GM19035 (cell line): ENCODE results near the gene PCGF3.
"Not testable (repeated sequence)": the region's sequence is repeated elsewhere in the genome, so short reads cannot be mapped to it uniquely, and the experiment has no call there.

Experiments
- ATAC-seq: cut with Tn5 transposase; IDR thresholded peaks from one replicate; pipeline ENCODE4 v1.9.1; 2021; ENCODE audit not compliant: unreplicated experiment

Gene PCGF3

DNA sequence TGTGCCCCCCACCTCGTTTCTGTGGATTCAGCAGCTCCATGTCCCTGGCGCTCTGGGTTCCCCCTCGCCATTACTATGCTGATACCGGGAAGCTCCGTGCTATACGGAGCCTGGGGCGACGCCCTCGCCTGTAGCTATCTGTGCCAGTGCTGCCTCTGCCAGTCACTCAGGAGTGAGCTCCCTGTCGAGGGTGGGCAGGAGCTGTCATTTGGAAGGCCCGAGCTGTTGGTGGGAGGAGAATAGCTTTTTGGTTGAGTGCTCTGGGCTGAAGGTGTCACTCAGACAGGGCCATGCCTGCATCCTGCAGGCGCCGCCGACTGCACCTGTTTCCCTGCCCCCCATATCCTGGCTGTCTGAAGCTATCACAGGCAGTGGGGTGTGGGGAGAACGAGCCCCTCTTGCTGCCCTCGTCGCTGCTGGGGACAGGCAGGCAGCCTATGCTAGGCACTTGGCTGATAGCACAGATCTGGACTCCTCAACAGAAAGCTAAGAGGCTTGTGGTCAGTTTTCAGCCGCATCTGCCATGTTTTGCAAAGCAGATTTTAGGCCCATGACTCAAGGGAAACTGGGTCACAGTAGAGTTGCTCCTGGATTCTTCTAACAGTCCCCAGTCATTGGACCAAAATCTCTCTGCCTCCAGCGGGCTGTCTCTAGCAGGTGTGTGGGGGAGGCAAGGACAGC is 88.4 kb downstream of the PCGF3 start:
- no peak for ATAC-seq

DNA sequence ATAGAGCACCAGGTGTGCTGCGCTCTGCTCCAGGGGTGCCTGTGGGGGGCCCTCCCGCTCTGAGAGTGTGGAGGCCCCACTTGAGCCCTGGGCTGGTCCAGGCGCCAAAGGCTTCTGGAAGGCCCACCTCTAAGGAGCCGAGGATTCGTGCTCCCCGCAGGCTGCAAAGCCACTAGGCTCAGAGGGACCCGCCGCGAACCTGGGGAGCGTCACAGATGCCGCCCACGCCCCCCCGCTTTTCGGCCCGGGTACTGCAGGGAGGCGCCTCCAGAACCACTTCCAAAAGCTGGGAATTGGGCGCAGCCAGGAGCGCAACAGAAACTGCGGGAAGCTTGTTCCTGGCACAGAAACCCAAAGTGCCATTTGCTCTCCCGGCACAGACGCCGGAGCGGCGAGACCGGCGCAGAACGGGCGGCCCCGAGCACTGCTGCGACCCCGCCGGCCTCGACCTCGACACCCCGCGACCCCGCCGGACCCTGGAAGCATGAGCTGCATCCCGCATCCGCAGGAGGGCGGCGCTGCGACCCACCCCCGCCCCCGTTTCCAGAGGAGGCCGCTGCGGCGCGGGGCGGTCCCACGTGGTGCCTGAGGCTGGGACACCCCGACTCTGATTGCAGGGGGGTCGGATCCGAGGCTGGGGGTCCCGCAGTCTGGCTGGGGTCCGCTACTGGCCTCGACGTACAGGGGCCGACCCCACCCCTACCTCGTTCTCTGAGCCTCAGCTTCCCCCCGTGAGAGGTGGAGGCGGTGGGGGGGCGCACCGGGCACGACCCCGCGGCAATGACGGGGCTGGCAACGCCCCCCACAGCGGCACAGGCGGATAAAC is 89.5 kb downstream of the PCGF3 start:
- ATAC-seq: no peak

DNA sequence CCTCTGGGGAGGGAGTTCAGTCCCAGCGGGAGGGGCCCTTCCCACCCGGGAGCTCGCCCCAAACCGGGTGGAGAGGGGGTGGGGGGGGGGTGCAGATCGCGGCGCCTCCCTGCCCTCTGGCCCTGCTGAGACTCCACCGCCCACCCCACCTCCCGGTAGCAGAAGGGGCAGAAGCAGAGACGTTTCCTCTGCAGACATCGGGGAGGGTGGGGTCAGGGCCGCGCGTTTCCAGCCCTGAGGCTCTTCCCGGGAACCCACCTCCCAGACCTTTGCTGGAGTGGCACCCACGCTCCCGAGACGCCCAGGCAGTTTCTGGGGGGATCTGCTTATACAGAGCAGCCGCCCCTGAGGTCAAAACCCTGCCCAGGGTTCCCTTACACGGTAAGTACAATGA is 90.1 kb downstream of the PCGF3 start:
- no peak for ATAC-seq

DNA sequence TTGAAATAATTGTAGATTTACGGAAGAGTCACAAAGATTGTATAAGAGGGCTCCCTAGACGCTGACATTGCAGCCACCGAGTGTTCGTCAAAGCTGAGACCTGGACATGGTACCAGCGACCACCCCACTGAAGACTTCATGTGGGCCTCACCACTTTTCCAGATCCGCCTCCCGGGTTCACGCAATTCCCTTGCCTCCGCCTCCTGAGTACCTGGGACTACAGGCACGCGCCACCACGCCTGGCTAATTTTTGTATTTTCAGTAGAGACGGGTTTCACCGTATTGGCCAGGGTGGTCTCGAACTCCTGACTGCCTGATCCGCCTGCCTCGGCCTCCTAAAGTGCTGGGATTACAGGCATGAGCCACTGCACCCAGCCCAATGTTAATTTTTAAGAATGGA is 90.6 kb downstream of the PCGF3 start:
- ATAC-seq: no peak

DNA sequence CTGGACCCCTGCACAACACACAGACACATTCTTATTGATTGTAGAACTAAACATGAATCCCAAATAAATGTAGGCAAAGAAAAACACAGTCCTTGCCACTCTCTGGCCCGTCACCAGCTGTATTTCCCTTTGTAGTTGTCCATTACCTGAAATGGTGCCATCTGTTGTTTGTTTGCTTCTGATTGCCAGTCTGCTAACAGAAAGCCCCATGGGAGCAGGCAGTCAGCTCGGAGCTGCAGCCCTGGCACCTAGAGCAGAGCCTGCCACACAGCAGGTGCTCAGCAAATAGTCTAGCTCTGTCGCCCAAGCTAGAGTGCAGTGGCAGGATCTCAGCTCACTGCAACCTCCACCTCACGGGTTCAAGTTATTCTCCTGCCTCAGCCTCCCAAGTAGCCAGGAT is 91.4 kb downstream of the PCGF3 start:
- no peak for ATAC-seq

DNA sequence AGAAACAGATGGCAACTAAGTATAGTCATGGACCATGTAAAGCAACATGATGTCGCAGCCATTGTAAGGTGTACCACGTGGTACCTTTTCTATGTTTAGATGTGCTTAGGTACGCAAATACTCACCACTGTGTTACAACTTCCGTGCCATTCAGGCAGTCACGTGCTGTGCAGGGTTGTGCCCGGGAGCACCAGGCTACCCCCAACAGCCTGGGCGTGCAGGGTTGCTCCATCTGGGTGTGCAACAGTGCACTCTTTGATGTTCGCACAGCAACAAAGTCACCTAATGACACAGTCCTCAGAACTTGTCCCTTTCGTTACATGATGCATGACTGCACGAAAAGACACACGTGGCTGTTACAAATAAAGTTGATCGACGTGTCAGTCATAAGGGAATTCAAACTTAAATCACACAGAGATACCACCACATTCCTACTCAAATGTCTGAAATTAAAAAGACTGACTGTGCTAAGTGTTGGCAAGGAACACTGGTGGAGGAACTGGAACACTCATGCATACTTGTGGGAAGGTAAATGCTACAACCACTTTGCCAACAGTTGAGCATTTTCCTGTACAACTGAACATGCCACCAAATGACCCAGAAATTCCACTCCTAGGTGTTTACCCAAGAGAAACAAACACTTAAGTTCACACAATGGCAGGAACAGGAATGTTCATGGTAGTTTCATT is 95.9 kb downstream of the PCGF3 start:
- ATAC-seq: no peak

DNA sequence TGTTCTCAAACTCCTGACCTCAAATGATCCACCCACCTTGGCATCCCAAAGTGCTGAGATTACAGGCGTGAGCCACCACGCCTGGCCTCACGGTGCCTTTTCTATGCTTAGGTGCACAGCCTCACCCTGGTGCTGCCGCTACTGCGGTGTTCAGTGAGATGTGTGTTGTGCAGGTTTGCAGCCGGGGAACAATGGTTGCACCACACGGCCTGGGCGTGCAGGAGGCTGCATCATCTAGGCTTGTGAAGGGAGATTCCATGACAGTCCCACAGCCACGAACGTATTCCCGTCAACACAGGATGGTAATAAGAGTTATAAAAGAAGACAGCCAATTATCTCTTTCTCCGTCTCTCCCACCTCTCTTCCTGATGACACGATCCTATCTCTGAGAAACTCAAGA is 98.3 kb downstream of the PCGF3 start:
- no peak for ATAC-seq

DNA sequence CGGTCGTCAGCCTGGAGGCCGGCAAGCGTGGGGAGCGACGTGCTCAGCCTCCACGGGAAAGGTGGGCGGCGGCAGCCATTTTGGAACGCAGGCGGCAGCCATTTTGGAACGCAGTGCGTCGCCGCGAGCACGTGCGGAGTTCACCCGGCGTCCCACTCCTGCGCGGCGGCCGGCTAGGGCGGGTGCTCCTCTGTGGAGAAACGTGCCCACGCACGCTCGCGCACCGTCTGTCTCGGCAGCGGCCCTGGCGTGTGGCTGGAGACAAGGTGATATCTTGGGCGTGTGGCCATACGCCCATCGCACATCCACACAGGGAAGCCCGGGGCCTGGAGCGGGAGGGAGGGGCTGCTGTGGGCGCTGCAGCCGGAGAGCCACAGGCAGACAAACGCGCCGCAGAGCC is 99.2 kb downstream of the PCGF3 start:
- ATAC-seq: no peak

DNA sequence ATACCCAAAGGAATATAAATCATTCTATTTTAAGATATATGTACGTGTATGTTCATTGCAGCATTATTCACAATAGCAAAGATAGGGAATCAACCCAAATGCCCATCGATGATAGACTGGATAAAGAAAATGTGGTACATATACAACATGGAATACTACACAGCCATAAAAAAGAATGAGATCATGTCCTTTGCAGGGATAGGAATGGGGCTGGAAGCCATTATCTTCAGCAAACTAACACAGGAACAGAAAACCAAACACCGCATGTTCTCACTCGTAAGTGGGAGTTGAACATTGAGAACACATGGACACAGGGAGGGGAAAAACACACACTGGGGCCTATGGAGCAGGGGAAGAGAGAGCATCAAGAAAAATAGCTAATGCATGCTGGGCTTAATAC is 101.3 kb downstream of the PCGF3 start:
- ATAC-seq: not testable (repeated sequence)

DNA sequence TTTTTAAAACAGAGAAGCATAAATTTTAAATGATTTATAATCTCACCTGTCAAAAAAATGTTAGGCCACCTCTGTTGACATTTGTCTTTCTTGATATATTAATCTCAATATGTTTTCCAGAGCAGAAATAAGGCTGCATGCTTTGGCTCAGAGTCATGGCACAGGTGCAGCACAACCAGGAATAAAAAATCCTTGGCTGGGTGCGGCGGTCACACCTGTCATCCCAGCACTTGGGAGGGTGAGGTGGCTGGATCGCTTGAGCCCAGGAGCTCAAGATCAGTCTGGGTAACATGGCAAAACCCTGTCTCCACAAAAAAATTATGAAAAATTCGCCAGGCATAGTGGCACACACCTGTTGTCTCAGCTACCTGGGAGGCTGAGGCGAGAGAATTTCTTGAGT is 102.2 kb downstream of the PCGF3 start:
- ATAC-seq: no peak

DNA sequence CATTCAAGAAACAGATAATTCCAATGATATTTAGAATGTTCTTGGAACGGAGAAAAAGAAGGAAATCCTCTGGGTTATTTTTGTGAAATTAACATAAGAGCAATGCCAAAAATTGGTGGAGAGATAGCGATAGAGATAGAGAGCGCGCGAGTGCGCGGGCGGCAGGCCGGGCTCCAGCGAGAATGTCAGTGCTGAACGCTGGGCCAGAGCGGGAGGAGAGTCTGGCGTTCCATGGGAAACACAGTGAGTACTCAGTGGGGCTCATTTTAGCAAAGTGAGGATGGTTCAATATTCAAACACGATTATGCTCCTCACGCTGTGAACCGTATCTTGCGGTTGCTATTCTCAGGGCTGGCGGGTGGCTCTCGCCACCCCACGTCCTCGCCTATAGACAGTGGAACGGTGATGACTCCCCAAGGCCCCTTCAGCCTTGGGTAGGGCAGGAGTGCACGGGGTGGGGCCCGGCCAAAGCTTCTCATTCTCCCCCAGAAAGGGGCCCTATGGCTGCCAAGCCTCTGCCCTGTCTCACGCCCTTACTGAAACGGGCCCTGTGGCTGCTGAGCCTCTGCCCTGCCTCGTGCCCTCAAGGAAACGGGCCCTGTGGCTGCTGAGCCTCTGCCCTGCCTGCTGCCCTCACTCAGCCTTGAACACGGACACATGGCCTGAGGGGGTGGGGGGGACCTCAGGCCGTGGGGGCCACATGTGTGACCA is 103.4 kb downstream of the PCGF3 start:
- ATAC-seq: no peak

DNA sequence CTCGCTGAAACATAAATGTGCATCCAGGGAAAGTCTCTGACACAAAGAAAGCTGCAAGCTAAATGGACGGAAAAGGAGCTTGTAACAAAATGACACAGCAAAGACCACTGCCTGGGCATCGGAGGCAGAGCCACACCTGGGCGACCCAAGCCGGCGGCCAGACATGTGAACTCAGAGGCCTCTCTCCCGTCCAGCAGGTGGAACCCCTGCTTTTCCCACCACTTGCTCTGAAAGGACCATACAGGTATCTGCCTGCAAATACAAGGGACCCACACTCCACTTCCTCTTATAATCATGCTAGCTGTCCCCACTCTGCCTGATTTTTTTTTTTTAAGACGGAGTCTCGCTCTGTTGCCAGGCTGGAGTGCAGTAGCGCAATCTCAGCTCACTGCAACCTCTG is 108.3 kb downstream of the PCGF3 start:
- ATAC-seq: no peak

DNA sequence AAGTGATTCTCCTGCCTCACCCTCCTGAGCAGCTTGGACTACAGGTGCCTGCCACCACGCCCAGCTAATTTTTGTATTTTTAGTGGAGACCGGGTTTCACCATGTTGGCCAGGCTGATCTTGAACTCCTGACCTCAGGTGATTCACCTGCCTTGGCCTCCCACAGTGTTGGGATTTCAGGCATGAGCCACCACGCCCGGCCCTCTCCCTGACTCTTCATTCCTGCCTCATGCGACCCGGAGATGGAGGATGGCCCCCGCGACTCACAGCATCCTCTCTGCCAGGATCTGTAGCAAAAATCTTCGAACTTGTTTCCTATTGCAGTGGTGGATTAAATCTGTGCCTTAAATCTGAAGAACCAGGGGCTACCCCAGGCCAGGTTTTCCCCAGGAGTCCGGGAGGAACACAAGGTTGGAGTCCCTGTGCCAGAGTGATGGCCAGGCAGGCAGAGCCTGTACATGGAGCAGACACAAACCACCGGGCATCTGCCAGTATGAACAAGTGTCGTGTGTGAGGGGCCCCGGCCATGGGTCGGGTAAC is 108.7 kb downstream of the PCGF3 start:
- no peak for ATAC-seq

DNA sequence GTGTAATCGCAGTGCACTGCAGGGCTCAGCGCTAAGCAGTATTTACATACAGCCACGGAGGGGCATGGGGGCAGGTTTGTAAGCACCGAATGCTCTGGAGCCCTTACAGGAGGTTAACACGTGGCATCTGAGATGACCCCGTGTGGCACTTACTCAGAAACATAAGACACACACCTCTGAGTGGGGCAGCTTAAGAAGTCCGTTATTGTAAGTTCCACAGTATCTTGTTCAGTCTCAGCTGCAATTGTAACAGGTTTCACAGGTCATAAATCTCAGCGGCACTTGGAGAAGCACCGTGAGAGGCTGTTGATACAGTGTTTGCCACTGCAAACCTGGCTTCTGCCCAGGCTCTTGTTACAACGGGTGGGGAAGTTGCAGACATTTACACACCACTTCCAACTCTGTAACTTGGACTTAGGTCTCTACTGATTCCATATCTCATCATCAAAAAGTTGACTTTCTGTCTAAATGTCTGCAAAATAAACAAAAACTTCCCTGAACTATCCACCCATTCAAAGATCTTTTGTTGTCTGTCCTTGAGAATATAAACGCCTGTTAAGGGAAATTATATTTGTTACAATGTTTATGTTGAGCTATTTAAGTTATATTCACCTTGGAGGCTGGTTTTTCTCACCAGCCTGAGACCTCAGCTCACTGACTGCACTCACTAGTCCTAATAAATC is 110.0 kb downstream of the PCGF3 start:
- no peak for ATAC-seq

DNA sequence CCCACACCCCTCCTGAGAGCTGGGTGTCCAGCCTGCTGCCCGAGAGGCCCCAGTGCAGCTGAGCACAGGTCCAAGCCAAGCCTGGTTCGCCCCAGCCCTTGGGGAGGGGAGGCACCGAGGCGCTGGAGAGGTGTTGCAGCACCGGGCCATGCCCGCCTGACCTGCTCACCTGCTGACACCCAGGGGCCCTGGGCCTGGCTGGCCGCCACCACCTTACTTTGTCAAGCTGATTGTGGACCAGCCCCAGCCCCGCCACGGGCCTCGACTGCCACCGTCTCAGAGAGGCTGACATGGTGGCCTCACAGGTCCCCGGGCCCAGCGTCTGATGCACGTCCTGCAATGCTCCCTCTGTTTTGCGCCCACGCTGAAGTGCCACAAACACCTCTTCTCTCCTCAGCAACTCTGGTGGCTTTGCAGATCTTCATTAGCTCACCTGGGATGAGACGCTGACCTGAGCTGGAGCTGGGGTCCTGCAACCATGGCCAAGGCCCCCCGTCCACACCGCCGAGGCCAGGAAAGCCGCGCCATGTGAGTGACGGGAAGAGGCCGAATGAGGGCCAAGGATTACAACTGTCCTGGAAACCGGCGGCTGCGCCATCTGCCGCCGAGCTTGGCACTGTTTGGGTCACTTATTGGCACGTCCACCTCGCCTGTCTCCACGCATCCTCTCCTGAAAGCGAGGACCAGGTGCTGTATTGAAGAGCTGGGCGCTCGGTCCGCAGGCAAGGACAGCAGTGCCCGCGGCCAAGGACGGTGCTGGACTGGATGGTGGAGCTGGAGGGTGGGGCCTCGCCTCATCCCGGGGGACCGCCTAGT is 112.7 kb downstream of the PCGF3 start:
- no peak for ATAC-seq

DNA sequence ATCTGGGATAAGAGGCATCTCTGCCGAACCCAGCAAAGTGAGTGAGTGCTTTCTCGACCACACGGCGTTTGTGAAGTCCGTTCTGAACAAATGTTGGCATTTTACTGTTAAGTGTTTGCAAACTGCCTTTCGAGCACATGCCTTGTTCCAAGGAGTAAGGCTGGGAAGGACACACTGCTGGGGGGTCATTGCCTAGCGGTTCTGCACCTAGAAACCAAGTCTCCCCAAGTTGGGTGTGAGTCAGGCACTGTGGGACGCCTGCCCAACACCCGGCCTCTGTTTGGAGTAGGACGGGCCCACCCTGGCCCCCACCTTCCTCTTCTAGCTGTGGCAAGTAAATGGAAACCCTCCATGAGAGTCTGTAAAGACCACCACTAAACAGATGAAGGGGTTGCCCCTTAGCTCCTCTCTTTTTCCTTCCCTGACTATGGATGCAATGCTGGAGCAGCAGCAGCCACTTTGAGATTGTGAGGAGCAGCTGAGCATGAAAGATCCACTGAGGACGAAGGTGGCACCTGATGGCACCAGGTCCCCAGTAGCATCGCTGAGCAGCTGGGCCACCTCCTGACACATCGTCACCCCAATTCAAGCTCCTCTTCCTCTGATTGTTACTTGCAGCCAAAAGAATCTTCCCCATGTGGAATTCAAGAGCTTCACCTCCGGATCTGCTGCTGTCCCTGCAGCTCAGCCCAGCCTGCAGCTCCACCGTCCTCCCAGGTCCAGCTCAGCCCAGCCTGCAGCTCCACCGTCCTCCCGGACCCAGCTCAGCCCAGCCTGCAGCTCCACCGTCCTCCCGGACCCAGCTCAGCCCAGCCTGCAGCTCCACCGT is 114.0 kb downstream of the PCGF3 start:
- no peak for ATAC-seq
